SK-N-SH treated with all-trans-retinoic acid at 6 μM for 48 hours (cell line): ENCODE measurements around the gene CPA5.

Experiments used
- ATAC-seq: fragments of 200-7000 bp; cut with Tn5 transposase; 3 replicates; pipeline ENCODE4 v1.9.1; 2020; ENCODE audit warnings: mild to moderate bottlenecking, moderate library complexity
- ARNTL ChIP-seq: fragments of 450-650 bp; formaldehyde crosslinking; IDR thresholded peaks from 2 replicates; pipeline ENCODE4 v1.5.0; 2020; ENCODE audit warnings: low read depth, mild to moderate bottlenecking, moderate library complexity, borderline replicate concordance
- BACH2 ChIP-seq: fragments of 250-450 bp; sonication (Bioruptor Pico); IDR thresholded peaks from 2 replicates; pipeline ENCODE4 v1.9.0; 2021; ENCODE audit warnings: mild to moderate bottlenecking, borderline replicate concordance
- CSDC2 ChIP-seq: fragments of 250-450 bp; sonication (Bioruptor Pico); IDR thresholded peaks from 2 replicates; pipeline ENCODE4 v1.5.0; 2020; ENCODE audit warnings: mild to moderate bottlenecking, moderate library complexity
- ESRRG ChIP-seq: fragments of 250-450 bp; sonication (Bioruptor Pico); IDR thresholded peaks from 2 replicates; pipeline ENCODE4 v1.6.1; 2021; ENCODE audit warnings: mild to moderate bottlenecking
- GLIS3 ChIP-seq: fragments of 250-450 bp; sonication (Bioruptor Pico); IDR thresholded peaks from 2 replicates; pipeline ENCODE4 v1.5.0; 2020; ENCODE audit warnings: mild to moderate bottlenecking, moderate library complexity
- ISL1 ChIP-seq: fragments of 250-450 bp; sonication (Bioruptor Pico); IDR thresholded peaks from 2 replicates; pipeline ENCODE4 v2.1.2; 2022; ENCODE audit warnings: mild to moderate bottlenecking, moderate library complexity
- OSR1 ChIP-seq: fragments of 250-450 bp; sonication (Bioruptor Pico); IDR thresholded peaks from 2 replicates; pipeline ENCODE4 v1.8.0; 2022; ENCODE audit warnings: moderate library complexity, mild to moderate bottlenecking, inconsistent platforms
- PPARA ChIP-seq: fragments of 250-450 bp; sonication (Bioruptor Pico); IDR thresholded peaks from 2 replicates; pipeline ENCODE4 v1.5.0; 2020; ENCODE audit warnings: mild to moderate bottlenecking, borderline replicate concordance
- RARB ChIP-seq: fragments of 250-450 bp; sonication (Bioruptor Pico); IDR thresholded peaks from 2 replicates; pipeline ENCODE4 v1.8.0; 2021; ENCODE audit warnings: mild to moderate bottlenecking, moderate library complexity
- SNAI2 ChIP-seq: fragments of 250-450 bp; sonication (Bioruptor Pico); IDR thresholded peaks from 2 replicates; pipeline ENCODE4 v1.5.0; 2020; ENCODE audit warnings: mild to moderate bottlenecking, moderate library complexity
- TCF4 ChIP-seq: fragments of 250-450 bp; sonication (Bioruptor Pico); IDR thresholded peaks from 2 replicates; pipeline ENCODE4 v1.8.0; 2021; ENCODE audit warnings: mild to moderate bottlenecking, moderate library complexity, borderline replicate concordance
- ZFP3 ChIP-seq: fragments of 250-450 bp; sonication (Bioruptor Pico); IDR thresholded peaks from 2 replicates; pipeline ENCODE4 v1.5.0; 2020; ENCODE audit warnings: mild to moderate bottlenecking, moderate library complexity
- ZFP30 ChIP-seq: fragments of 450-650 bp; formaldehyde crosslinking; IDR thresholded peaks from 2 replicates; pipeline ENCODE4 v1.5.0; 2022; ENCODE audit warnings: mild to moderate bottlenecking, moderate library complexity
- ZNF565 ChIP-seq: fragments of 450-650 bp; formaldehyde crosslinking; conservative IDR thresholded peaks from 2 replicates; pipeline ENCODE4 v1.5.0; 2020; ENCODE audit warnings: low read depth, mild to moderate bottlenecking, moderate library complexity
- ZNF70 ChIP-seq: fragments of 450-650 bp; formaldehyde crosslinking; IDR thresholded peaks from 2 replicates; pipeline ENCODE4 v1.5.0; 2020; ENCODE audit warnings: mild to moderate bottlenecking, moderate library complexity
- ZNF8 ChIP-seq: fragments of 450-650 bp; formaldehyde crosslinking; IDR thresholded peaks from 2 replicates; pipeline ENCODE4 v1.5.0; 2020; ENCODE audit warnings: mild to moderate bottlenecking, moderate library complexity
- TF ChIP-seq, protein P1 (sequence below): fragments of 250-450 bp; sonication (Bioruptor Pico); IDR thresholded peaks from 2 replicates; pipeline ENCODE4 v1.8.0; 2021; ENCODE audit warnings: low read depth, mild to moderate bottlenecking, moderate library complexity, borderline replicate concordance
- TF ChIP-seq, protein P2 (sequence below): fragments of 250-450 bp; sonication (Bioruptor Pico); IDR thresholded peaks from 2 replicates; pipeline ENCODE4 v1.5.1; 2021; ENCODE audit warnings: mild to moderate bottlenecking, moderate library complexity
- TF ChIP-seq, protein P3 (sequence below): fragments of 250-450 bp; sonication (Bioruptor Pico); IDR thresholded peaks from 2 replicates; pipeline ENCODE4 v1.5.0; 2020; ENCODE audit warnings: mild to moderate bottlenecking, moderate library complexity
- TF ChIP-seq, protein P4 (sequence below): fragments of 250-450 bp; sonication (Bioruptor Pico); IDR thresholded peaks from 2 replicates; pipeline ENCODE4 v1.5.1; 2020; ENCODE audit warnings: low read depth, mild to moderate bottlenecking, moderate library complexity

Gene CPA5

DNA sequence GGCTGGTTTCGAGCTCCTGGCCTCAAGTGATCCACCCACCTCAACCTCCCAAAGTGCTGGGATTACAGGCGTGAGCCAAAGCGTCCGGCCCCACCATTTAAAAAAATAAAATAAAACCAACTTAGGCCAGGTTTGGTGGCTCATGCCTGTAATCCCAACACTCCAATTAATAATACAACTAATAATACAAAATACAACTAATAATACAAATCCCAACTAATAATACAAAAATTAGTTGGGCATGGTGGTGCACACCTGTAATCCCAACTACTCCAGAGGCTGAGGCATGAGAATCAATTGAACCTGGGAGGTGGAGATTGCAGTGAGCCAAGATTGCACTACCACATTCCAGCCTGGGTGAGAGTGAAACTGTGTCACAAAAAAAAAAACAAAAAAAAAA, 68.6 kb downstream of the CPA5 start:
- no peak for ATAC-seq
- no peak for TF ChIP-seq TCF4 (CRISPR knock-in tag)
- no peak for TF ChIP-seq ZNF70 (CRISPR knock-in tag)
- TF ChIP-seq, protein P1, sequence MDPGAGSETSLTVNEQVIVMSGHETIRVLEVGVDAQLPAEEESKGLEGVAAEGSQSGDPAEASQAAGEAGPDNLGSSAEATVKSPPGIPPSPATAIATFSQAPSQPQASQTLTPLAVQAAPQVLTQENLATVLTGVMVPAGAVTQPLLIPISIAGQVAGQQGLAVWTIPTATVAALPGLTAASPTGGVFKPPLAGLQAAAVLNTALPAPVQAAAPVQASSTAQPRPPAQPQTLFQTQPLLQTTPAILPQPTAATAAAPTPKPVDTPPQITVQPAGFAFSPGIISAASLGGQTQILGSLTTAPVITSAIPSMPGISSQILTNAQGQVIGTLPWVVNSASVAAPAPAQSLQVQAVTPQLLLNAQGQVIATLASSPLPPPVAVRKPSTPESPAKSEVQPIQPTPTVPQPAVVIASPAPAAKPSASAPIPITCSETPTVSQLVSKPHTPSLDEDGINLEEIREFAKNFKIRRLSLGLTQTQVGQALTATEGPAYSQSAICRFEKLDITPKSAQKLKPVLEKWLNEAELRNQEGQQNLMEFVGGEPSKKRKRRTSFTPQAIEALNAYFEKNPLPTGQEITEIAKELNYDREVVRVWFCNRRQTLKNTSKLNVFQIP = no peak
- no peak for TF ChIP-seq ZNF565
- TF ChIP-seq, protein P2, sequence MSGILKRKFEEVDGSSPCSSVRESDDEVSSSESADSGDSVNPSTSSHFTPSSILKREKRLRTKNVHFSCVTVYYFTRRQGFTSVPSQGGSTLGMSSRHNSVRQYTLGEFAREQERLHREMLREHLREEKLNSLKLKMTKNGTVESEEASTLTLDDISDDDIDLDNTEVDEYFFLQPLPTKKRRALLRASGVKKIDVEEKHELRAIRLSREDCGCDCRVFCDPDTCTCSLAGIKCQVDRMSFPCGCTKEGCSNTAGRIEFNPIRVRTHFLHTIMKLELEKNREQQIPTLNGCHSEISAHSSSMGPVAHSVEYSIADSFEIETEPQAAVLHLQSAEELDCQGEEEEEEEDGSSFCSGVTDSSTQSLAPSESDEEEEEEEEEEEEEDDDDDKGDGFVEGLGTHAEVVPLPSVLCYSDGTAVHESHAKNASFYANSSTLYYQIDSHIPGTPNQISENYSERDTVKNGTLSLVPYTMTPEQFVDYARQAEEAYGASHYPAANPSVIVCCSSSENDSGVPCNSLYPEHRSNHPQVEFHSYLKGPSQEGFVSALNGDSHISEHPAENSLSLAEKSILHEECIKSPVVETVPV (CRISPR knock-in tag) = no peak

DNA sequence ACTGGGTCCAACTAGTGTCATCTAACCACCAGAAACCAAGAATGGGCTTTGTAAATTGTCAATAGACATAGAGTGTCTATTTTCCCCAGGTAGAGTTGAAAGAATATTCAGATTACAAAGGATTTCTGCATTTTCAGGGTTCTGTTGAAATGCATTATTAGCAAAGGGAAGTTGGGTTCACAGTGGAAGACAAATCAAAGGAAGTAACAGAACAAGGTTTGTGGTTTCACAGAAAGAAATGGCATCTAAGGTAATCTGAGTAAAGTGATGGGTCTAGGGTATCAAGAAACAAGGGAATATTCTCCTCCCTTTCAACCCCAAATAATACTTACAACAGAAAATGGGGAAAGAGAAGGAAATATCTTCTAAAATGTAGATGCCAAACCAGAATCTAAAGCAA, 70.4 kb downstream of the CPA5 start:
- TF ChIP-seq PPARA (CRISPR knock-in tag) = no peak
- TF ChIP-seq OSR1 (CRISPR knock-in tag) = no peak
- no peak for TF ChIP-seq ZNF565
- TF ChIP-seq SNAI2 = no peak
- TF ChIP-seq, protein P2 (CRISPR knock-in tag) = no peak
- TF ChIP-seq, all 23 proteins: peak for 0

DNA sequence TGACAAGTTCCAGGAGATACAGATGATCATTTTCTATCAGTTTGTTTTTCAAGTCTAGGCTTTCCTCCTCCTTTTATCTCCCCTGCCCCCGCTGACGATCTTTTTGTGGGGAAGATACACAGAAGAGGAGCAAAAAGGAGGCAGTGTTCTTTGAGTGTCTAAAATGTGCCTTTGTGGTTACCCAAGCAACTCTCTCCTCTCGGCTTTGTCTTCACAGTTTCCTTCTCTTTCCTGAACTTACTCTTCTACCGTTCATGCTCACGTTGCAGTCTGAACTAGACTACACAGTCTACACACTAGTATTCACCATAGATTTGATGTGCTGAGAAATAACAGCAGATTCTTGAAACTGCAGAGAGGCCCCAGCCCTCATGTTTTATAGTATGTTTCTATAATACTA, 72.6 kb downstream of the CPA5 start:
- ATAC-seq = no peak

More for the DNA sequence above, 70.4 kb downstream of the CPA5 start:
- ATAC-seq = no peak

More for the DNA sequence above, 72.6 kb downstream of the CPA5 start:
- TF ChIP-seq OSR1 (CRISPR knock-in tag) (no peak), SNAI2 (no peak), PPARA (CRISPR knock-in tag) (no peak), ISL1 (CRISPR knock-in tag) (no peak), RARB (no peak), GLIS3 (CRISPR knock-in tag) (no peak), ZFP30 (CRISPR knock-in tag) (no peak), ARNTL (CRISPR knock-in tag) (no peak), ZFP3 (CRISPR knock-in tag) (no peak), BACH2 (CRISPR knock-in tag) (no peak), ZNF8 (CRISPR knock-in tag) (no peak), ZNF565 (no peak), TCF4 (CRISPR knock-in tag) (no peak), ESRRG (no peak), ZNF70 (CRISPR knock-in tag) (no peak), CSDC2 (CRISPR knock-in tag) (no peak)
- TF ChIP-seq, protein P2 (CRISPR knock-in tag) = no peak
- TF ChIP-seq, protein P3, sequence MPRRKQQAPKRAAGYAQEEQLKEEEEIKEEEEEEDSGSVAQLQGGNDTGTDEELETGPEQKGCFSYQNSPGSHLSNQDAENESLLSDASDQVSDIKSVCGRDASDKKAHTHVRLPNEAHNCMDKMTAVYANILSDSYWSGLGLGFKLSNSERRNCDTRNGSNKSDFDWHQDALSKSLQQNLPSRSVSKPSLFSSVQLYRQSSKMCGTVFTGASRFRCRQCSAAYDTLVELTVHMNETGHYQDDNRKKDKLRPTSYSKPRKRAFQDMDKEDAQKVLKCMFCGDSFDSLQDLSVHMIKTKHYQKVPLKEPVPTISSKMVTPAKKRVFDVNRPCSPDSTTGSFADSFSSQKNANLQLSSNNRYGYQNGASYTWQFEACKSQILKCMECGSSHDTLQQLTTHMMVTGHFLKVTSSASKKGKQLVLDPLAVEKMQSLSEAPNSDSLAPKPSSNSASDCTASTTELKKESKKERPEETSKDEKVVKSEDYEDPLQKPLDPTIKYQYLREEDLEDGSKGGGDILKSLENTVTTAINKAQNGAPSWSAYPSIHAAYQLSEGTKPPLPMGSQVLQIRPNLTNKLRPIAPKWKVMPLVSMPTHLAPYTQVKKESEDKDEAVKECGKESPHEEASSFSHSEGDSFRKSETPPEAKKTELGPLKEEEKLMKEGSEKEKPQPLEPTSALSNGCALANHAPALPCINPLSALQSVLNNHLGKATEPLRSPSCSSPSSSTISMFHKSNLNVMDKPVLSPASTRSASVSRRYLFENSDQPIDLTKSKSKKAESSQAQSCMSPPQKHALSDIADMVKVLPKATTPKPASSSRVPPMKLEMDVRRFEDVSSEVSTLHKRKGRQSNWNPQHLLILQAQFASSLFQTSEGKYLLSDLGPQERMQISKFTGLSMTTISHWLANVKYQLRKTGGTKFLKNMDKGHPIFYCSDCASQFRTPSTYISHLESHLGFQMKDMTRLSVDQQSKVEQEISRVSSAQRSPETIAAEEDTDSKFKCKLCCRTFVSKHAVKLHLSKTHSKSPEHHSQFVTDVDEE (CRISPR knock-in tag) = no peak
- TF ChIP-seq, protein P4, sequence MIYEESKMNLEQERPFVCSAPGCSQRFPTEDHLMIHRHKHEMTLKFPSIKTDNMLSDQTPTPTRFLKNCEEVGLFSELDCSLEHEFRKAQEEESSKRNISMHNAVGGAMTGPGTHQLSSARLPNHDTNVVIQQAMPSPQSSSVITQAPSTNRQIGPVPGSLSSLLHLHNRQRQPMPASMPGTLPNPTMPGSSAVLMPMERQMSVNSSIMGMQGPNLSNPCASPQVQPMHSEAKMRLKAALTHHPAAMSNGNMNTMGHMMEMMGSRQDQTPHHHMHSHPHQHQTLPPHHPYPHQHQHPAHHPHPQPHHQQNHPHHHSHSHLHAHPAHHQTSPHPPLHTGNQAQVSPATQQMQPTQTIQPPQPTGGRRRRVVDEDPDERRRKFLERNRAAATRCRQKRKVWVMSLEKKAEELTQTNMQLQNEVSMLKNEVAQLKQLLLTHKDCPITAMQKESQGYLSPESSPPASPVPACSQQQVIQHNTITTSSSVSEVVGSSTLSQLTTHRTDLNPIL (CRISPR knock-in tag) = no peak
- TF ChIP-seq, protein P1 = no peak
